Fibroblast of villous mesenchyme (primary cell): ENCODE measurements around the gene RADIL. TPM values are rescaled to one million over a fixed set of nuclear protein-coding genes. Genes with fewer than 3 reads are reported as not detected.

Source experiments
- DNase-seq: peaks from one replicate; pipeline ENCODE4 v3.0.0-alpha.2; 2010; ENCODE audit warnings: low read depth
- H3K4me3 ChIP-seq: 2 replicates; pipeline ENCODE4 v1.5.1; 2011; ENCODE audit warnings: low read depth, mild to moderate bottlenecking, low read length
- CTCF ChIP-seq: IDR thresholded peaks from 2 replicates; pipeline ENCODE4 v1.5.1; 2012; ENCODE audit warnings: low read depth, mild to moderate bottlenecking, low read length; ENCODE audit not compliant: insufficient read depth
- total RNA-seq: library from RNA; depleted of rRNA; stranded (reverse); fragments of >200 nt; gene quantifications from 2 replicates; pipeline ENCODE4 v1.2.3, GENCODE V29; 2012

RADIL gene
- total RNA-seq, 1 donor, result under 0.01 TPM

- peak; percentile 84 for DNase-seq
- H3K4me3 ChIP-seq, result peak overlapping the region; percentile 54
- TF ChIP-seq CTCF, result no peak
These were observed 1.1 kb downstream of the RADIL start for GRCh38 chr7:4882169-4883032.

GRCh38 chr7:4880218-4880617 is 3.3 kb downstream of the RADIL start:
- DNase-seq, result no peak
- no peak for TF ChIP-seq CTCF
- no peak overlapping the region for H3K4me3 ChIP-seq

GRCh38 chr7:4879396-4880081 is 4.0 kb downstream of the RADIL start:
- no peak for TF ChIP-seq CTCF
- no peak for DNase-seq
- no peak overlapping the region for H3K4me3 ChIP-seq

GRCh38 chr7:4878336-4879335 is 4.9 kb downstream of the RADIL start:
- no peak overlapping the region for H3K4me3 ChIP-seq
- DNase-seq, result no peak
- TF ChIP-seq CTCF, result no peak

- DNase-seq, result no peak
- TF ChIP-seq CTCF, result no peak
- H3K4me3 ChIP-seq, result no peak overlapping the region
These were observed 6.9 kb downstream of the RADIL start for GRCh38 chr7:4876586-4876985.

GRCh38 chr7:4875391-4875790 is 8.1 kb downstream of the RADIL start:
- no peak for TF ChIP-seq CTCF
- H3K4me3 ChIP-seq, result no peak overlapping the region
- no peak for DNase-seq
